Ishikawa (cell line): Measurements from ENCODE around the gene GPC6.

Experiments
- CEBPB ChIP-seq: IDR thresholded peaks from 2 replicates; pipeline ENCODE4 v1.6.1; 2012
- CREB1 ChIP-seq: IDR thresholded peaks from 2 replicates; pipeline ENCODE4 v1.6.1; 2012; ENCODE audit warnings: low read depth
- EGR1 ChIP-seq: IDR thresholded peaks from 2 replicates; pipeline ENCODE4 v1.6.1; 2012
- EP300 ChIP-seq: IDR thresholded peaks from 2 replicates; pipeline ENCODE4 v1.6.1; 2012; ENCODE audit warnings: borderline replicate concordance
- FOXM1 ChIP-seq: IDR thresholded peaks from 2 replicates; pipeline ENCODE4 v1.6.1; 2012; ENCODE audit warnings: low read depth, borderline replicate concordance
- MAX ChIP-seq: IDR thresholded peaks from 2 replicates; pipeline ENCODE4 v1.6.1; 2012
- NFIC ChIP-seq: IDR thresholded peaks from 2 replicates; pipeline ENCODE4 v1.6.1; 2012
- RAD21 ChIP-seq: IDR thresholded peaks from 2 replicates; pipeline ENCODE4 v1.6.1; 2012; ENCODE audit warnings: low read depth
- REST ChIP-seq: IDR thresholded peaks from 2 replicates; pipeline ENCODE4 v1.6.1; 2012; ENCODE audit warnings: low read depth, mild to moderate bottlenecking
- TAF1 ChIP-seq: IDR thresholded peaks from 2 replicates; pipeline ENCODE4 v1.6.1; 2012; ENCODE audit warnings: low read depth, mild to moderate bottlenecking
- TCF12 ChIP-seq: IDR thresholded peaks from 2 replicates; pipeline ENCODE4 v1.6.1; 2012; ENCODE audit warnings: low read depth
- TEAD4 ChIP-seq: IDR thresholded peaks from 2 replicates; pipeline ENCODE4 v1.6.1; 2012
- USF1 ChIP-seq: IDR thresholded peaks from 2 replicates; pipeline ENCODE4 v1.6.1; 2012
- YY1 ChIP-seq: IDR thresholded peaks from 2 replicates; pipeline ENCODE4 v1.6.1; 2012; ENCODE audit warnings: low read depth
- ZBTB7A ChIP-seq: IDR thresholded peaks from 2 replicates; pipeline ENCODE4 v1.6.1; 2012; ENCODE audit warnings: low read depth

Gene GPC6

GRCh38 chr13:94411747-94412146 is 1185.1 kb downstream of the GPC6 start:
- TF ChIP-seq REST (no peak), TCF12 (no peak), FOXM1 (no peak), RAD21 (no peak), EGR1 (no peak), EP300 (no peak), YY1 (no peak), TAF1 (no peak), CEBPB (no peak), ZBTB7A (no peak), USF1 (no peak), NFIC (no peak), MAX (no peak), CREB1 (no peak), TEAD4 (no peak)

- TF ChIP-seq TEAD4 = no peak
- TF ChIP-seq CREB1 = no peak
- TF ChIP-seq TAF1 = no peak
- TF ChIP-seq NFIC = no peak
- no peak for TF ChIP-seq FOXM1
- no peak for TF ChIP-seq EP300
- no peak for TF ChIP-seq REST
- TF ChIP-seq ZBTB7A = no peak
- no peak for TF ChIP-seq YY1
- no peak for TF ChIP-seq RAD21
- TF ChIP-seq CEBPB = no peak
- no peak for TF ChIP-seq USF1
- TF ChIP-seq TCF12 = no peak
- TF ChIP-seq MAX = no peak
- no peak for TF ChIP-seq EGR1
Measured at GRCh38 chr13:94412870-94413597, 1186.4 kb downstream of the GPC6 start.

GRCh38 chr13:94413598-94413944 is 1187.0 kb downstream of the GPC6 start:
- TF ChIP-seq MAX (no peak), TAF1 (no peak), ZBTB7A (no peak), CEBPB (no peak), REST (no peak), USF1 (no peak)

- no peak for TF ChIP-seq YY1
- no peak for TF ChIP-seq TCF12
- TF ChIP-seq TEAD4 = no peak
- no peak for TF ChIP-seq CREB1
Measured at GRCh38 chr13:94414141-94414540, 1187.5 kb downstream of the GPC6 start.
